NCI-H1105 (cell line): ENCODE measurements around the gene CCDC201.

Experiments used
- DNase-seq: peaks from one replicate; lab custom pipeline; 2025; lab: John Stamatoyannopoulos, UW

CCDC201 gene

GRCh38 chr7:45873035-45873354 lies at the start of gene CCDC201:
Gene CCDC201, minus strand, starts transcription at chr7:45873082. Its CDS starts 75 bp downstream, at chr7:45873007.
- no peak for DNase-seq

DNA sequence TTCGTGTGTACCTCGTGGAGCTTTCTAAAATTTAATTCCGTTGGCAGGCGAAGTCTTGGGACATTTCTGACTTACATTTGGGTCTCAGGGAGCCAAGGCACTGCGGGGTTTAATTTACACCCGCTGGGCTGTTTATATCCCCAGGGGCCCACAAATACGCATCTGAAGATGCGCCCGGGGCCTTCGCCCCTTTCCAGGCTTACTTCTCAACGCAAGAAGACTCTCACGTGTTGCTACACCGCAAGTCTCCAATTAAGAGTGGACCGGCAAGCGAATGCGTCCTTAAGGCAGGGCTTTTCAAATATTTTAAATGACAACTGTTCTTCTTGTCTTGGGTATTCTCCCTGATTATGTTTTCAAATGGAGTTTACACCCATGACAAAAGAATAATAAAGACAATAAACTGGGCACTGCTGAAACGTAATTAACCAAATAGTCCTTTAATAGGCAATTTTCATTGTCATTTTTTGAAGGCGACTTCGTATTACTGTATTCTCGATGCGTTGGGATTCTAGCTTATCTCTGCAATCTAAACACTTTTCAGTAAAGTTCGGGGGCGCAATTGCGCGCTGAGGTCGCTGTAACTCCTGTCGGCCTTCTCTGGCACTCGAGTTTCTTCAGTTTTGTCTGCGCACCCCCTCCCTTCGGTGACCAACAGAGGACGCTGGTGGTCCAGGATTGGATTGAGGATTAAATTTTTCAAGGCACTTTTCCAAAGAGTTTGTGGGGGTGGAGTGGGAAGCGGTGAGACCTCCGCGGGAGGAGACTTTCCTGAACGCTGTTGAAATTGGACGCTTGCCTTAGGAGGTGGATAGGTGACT lies 49.0 kb upstream of the CCDC201 start:
- peak; percentile 51 for DNase-seq

DNA sequence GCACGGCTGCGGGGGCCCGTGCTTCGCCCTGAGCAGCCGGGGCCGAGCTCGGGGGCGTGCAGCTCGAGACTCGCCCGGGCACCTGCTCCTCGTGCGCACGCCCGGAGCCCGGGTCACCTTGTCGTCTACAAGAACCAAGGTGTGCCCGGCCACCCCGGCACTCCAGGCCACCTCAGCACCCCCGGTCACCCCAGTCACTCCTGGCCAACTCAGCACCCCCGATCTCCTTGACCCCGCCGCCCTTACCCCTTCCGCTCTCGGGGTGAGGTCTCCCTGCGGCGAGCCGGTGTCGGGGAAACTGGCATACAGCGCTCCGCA lies 48.5 kb upstream of the CCDC201 start:
- DNase-seq, result peak; percentile 37

DNA sequence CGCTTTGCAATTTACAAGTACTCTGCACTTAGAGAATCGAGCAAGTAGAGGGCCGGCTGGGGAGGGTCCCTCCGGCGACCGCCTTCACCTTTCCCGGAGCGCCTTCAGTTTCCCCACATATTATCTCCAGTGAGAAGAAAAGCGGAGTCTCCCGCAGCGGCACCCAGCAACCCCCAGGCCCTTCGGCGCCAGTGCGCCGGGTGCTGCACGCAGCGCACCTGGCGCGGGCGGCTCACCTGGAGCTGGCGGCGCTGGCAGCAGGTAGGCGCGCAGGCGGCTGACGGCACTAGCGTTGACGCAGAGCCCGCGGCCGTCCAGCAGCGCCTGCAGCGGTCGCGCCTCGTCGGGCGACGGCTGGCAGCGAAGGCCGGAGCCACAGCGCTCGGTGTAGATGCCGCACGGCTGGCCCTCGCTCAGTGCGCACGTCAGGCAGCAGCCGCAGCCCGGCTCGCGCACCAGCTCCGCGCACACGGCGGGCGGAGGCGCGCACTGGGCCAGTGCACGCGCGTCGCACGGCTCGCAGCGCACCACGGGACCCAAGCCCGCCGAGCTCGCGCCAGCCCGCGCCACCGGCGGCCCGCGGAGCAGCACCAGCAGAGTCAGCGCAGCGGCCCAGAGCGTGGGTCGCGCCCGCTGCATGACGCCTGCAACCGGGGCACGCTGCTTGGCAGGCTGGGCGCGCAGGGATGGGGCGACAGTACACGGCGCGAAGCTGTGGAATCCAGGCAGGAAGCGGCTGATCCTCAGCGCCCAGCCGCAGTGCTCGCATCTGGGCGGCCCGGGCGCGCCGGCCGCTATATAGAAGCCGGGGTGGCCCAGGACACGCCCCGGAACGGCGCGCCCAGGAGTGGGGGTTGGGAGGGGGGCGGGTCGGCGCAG lies 47.9 kb upstream of the CCDC201 start, which contains the start of gene IGFBP3:
Gene IGFBP3, minus strand, starts transcription at position 771 of the 879 bp plus-strand sequence. Its CDS starts 132 bp downstream, at position 639.
- peak; percentile 83 for DNase-seq

DNA sequence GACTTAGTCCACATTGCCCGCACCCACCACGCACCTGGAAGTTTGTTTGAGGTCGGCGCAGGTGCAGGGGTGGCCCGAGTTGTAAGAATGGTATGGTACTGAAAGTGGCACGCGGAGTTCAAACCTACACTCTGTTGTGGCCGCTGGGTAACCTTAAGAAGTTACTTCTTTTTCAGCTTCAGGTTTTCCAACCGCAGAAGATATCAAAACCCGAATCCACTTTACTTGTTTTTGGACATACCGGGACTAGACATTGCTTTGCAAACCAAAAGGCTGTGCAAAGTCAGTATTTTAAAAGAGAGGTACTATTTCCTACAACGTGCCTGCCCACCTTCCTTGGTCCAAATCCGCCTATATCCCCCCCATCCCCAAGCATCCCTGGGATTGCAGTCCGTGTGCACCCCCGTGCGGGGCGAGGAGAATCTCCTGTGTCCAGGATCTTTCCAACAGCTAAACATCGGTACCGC lies 47.1 kb upstream of the CCDC201 start:
- no peak for DNase-seq

GRCh38 chr7:45919231-45919784 lies 46.4 kb upstream of the CCDC201 start:
- DNase-seq, result no peak

- DNase-seq, result no peak
These were observed 45.7 kb upstream of the CCDC201 start for GRCh38 chr7:45918556-45918955.

DNA sequence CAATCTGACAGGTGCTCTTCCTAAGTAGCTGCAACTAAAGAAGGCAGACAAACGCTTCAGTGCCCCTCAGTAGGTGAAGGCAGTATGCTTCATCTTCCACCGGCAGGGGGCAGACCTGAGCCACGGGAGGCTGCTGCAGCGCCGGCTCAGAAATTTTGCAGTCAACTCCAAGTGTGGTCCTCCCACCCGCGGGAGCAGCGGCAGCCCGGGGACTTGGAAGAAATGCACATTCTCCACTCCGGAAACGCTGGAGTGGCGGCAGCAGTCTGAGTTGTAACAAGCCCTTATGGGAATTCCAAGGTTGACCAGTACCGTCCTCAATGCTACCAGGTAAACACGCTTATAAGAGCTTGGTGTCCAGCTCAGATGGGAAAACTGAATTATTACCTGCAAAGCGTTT lies 44.8 kb upstream of the CCDC201 start:
- DNase-seq, result peak; percentile 81

- no peak for DNase-seq
These were observed 44.2 kb upstream of the CCDC201 start for GRCh38 chr7:45917064-45917463.

GRCh38 chr7:45915606-45916005 lies 42.7 kb upstream of the CCDC201 start:
- DNase-seq, result no peak

DNA sequence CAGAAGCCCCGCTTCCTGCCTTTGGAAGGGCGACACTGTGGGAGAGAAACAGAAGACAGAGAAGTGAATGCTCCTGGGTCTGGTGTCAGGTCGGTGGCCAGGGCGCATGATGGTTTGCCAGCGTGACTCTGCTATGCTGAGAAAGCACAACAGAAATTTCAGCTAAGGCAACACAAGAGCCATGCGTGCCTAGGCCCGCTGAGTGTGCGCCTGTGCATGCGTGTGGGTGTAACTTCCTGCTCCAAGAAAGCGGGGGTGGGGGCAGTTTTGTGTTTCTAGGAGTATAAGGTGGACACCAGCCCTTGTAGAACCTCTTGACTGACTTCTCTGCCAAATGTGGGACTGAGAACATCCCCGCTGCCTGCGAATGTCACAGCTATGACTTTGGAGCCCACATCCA lies 42.0 kb upstream of the CCDC201 start:
- DNase-seq, result no peak

DNA sequence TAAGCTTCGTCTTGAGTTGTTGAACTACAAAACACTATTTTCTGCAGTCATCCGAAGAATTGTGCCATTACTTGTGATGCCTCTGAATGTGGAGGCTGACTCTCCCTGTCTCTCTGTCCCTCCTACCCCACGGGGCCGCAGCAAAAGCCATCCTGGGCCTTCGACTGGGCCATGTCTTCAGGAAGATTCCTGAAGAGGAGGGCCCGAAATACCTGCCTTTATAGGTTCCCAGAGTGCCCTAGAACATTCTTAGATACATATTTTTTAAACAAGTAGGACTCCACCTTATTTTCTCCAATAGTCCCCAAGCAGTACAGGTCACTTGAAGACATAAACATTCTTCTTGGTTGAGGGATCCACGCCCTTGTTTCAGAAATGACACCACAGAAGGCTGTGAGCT lies 40.1 kb upstream of the CCDC201 start:
- DNase-seq, result no peak

DNA sequence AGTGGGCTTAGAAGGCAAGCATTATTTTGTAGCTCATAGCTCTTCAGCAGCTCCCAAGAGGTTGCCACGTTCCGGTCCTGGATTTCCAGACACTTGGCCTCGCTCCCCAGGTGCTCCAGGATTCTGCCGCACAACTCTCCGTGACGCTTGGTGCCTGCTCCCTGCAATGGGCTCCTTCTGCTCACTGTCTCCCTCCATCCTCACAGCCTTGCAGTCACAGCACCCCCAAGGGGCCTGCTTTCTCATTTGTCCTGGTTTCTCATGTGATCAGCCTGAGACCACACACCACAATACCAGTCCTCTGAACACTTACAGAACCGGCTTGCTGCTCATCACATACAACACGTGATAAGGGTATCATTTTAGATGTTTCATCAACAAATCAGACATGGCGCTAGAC lies 38.4 kb upstream of the CCDC201 start:
- no peak for DNase-seq

DNA sequence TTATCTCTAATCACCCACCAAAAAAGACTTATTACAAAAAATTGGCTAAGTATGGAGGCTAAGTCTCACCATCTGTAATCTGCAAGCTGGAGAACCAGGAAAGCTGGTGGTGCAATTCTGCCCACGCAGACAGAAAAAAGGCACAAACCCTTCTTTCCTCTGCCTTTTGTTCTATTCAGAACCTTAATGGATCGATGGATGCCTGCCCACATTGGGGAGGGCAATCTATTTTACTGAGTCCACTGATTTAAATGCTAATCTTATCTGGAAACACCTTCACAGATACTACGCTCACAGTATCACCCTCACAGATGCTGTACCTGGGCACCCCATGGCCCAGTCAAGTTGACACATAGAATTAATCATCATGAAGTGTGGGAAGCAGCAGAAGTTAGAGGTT lies 38.0 kb upstream of the CCDC201 start:
- DNase-seq, result no peak

GRCh38 chr7:45909561-45909960 lies 36.7 kb upstream of the CCDC201 start:
- DNase-seq, result no peak

- DNase-seq, result no peak
These were observed 29.9 kb upstream of the CCDC201 start for GRCh38 chr7:45902820-45903219.

- DNase-seq, result no peak
These were observed 28.7 kb upstream of the CCDC201 start for GRCh38 chr7:45901566-45901965.

DNA sequence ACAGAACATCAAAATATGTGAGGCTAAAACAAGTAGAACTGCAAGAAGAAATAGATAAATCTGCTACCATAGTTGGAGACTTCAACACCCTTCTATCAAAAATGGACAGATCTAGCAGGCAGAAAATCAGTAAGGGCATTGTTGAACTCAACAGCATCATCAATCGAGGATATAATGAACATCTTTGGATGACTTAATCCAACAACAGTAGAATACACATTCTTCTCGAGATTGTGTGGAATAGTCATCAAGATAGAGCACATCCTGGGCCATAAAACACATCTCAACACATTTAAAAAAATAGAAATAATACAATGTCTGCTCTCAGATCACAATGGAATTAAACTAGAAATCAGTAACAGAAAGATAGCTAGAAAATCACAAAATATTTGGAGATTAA lies 25.3 kb upstream of the CCDC201 start:
- DNase-seq, result no peak

GRCh38 chr7:45897042-45897690 lies 24.3 kb upstream of the CCDC201 start:
- no peak for DNase-seq

- DNase-seq, result no peak
These were observed 21.8 kb upstream of the CCDC201 start for GRCh38 chr7:45894665-45895062.

DNA sequence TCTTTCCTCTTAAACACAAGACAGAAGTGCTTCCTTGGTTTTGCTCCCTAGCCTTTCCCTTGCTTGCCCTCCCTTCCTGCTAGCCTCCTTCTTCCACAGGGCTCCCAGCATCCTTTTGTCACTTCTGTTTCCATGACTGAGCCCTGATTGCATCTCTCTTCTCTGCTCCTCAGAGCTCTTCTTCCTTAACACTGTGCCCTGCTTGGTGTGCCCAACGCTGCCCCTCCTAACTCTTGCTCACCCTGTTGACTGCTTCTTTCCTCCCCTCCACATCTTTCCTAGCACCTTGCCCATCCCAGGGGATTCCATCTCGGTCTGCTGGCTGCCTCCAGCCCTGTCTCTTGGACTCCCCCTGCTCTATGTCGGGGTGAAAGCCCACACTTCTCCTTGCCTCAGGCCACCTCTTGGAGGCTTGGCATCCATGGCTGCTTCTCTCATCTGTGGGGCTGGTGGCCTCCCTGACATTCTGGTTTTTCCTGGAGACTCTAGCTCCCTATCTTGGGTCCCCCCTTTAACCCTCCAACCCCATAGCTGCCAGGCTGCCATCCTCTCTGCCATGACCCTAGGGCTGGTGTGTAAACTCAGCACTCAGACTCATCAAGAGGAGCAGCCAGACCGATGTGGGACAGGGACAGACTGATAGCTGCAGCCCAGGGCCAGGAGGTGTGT lies 21.2 kb upstream of the CCDC201 start:
- no peak for DNase-seq
